Right lobe of liver (tissue), 4 donors: ENCODE data around the gene TOR3A.

Source experiments
- POLR2A ChIP-seq: fragments of 450-650 bp; IDR thresholded peaks from one replicate; pipeline ENCODE4 v1.6.1; 2017; ENCODE audit warnings: antibody characterized with exemption, mild to moderate bottlenecking
- TF ChIP-seq, protein P1 (sequence below), 4 donors: fragments of 200-600 bp in 3 of 4; fragments of 450-650 bp in 1 of 4; IDR thresholded peaks; one replicate each; pipeline versions ENCODE4 v1.5.1 to v1.8.0; 2016 to 2022; ENCODE audit warnings: antibody characterized with exemption in 4 of 4, mild to moderate bottlenecking in 2 of 4
- donor health status: DM: no; HTN: no; CAD: no.
- donor health status: DM: no; HTN: no; CAD: no.
- donor health status: DM: no; HTN: yes; CAD: no.

GRCh38 chr1:179107706-179108629 lies 26.1 kb downstream of the TOR3A start:
- TF ChIP-seq, protein P1, sequence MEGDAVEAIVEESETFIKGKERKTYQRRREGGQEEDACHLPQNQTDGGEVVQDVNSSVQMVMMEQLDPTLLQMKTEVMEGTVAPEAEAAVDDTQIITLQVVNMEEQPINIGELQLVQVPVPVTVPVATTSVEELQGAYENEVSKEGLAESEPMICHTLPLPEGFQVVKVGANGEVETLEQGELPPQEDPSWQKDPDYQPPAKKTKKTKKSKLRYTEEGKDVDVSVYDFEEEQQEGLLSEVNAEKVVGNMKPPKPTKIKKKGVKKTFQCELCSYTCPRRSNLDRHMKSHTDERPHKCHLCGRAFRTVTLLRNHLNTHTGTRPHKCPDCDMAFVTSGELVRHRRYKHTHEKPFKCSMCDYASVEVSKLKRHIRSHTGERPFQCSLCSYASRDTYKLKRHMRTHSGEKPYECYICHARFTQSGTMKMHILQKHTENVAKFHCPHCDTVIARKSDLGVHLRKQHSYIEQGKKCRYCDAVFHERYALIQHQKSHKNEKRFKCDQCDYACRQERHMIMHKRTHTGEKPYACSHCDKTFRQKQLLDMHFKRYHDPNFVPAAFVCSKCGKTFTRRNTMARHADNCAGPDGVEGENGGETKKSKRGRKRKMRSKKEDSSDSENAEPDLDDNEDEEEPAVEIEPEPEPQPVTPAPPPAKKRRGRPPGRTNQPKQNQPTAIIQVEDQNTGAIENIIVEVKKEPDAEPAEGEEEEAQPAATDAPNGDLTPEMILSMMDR (IDR thresholded peaks at IDR 0.05), result no peak
- no peak for TF ChIP-seq POLR2A
